Loucy (cell line): ENCODE data around the gene AVPR1B.

Source experiments
- H2AFZ ChIP-seq: fragments of 200-600 bp; sonication (generic); 2 replicates; pipeline ENCODE4 v1.6.0; 2016; ENCODE audit warnings: antibody characterized with exemption, mild to moderate bottlenecking, low read length, moderate library complexity
- H3F3A ChIP-seq: fragments of 200-600 bp; 2 replicates; pipeline ENCODE4 v1.6.0; 2016; ENCODE audit warnings: antibody characterized with exemption, low read depth, mild to moderate bottlenecking
- H3K27me3 ChIP-seq: fragments of 200-600 bp; sonication (generic); 2 replicates; pipeline ENCODE4 v1.6.1; 2014; ENCODE audit warnings: low read length, mild to moderate bottlenecking; ENCODE audit not compliant: insufficient read depth, poor library complexity, severe bottlenecking
- H3K36me3 ChIP-seq: fragments of 200-600 bp; sonication (generic); 2 replicates; pipeline ENCODE4 v1.6.1; 2016; ENCODE audit warnings: low read length; ENCODE audit not compliant: insufficient read depth
- H3K4me1 ChIP-seq: fragments of 200-600 bp; sonication (generic); 2 replicates; pipeline ENCODE4 v1.5.1; 2014; ENCODE audit warnings: low read length, mild to moderate bottlenecking; ENCODE audit not compliant: insufficient read depth, poor library complexity, severe bottlenecking
- H3K4me2 ChIP-seq: fragments of 200-600 bp; sonication (generic); 2 replicates; pipeline ENCODE4 v1.6.0; 2014; ENCODE audit warnings: antibody characterized with exemption, low read length, low read depth, mild to moderate bottlenecking; ENCODE audit not compliant: poor library complexity, severe bottlenecking
- H3K4me3 ChIP-seq: fragments of 200-600 bp; sonication (generic); 2 replicates; pipeline ENCODE4 v1.5.1; 2014; ENCODE audit warnings: low read length, mild to moderate bottlenecking, mixed read lengths; ENCODE audit not compliant: poor library complexity, severe bottlenecking
- H3K79me2 ChIP-seq: fragments of 200-600 bp; sonication (generic); 2 replicates; pipeline ENCODE4 v1.6.1; 2014; ENCODE audit warnings: low read length; ENCODE audit not compliant: insufficient read depth
- H3K9ac ChIP-seq: fragments of 200-600 bp; sonication (generic); 2 replicates; pipeline ENCODE4 v1.6.0; 2014; ENCODE audit warnings: mild to moderate bottlenecking, low read depth, low read length, moderate library complexity; ENCODE audit not compliant: poor library complexity, severe bottlenecking
- H3K9me2 ChIP-seq: fragments of 200-600 bp; sonication (generic); replicated peaks from 2 replicates; pipeline ENCODE4 v1.6.1; 2016; ENCODE audit warnings: low read depth, low read length, mixed read lengths
- H3K9me3 ChIP-seq: fragments of 200-600 bp; sonication (generic); 2 replicates; pipeline ENCODE4 v1.6.1; 2014; ENCODE audit warnings: mild to moderate bottlenecking, antibody characterized with exemption, low read length, low read depth; ENCODE audit not compliant: insufficient read depth
- H4K20me1 ChIP-seq: fragments of 200-600 bp; sonication (generic); 2 replicates; pipeline ENCODE4 v1.6.0; 2014; ENCODE audit warnings: antibody characterized with exemption, low read length, mild to moderate bottlenecking; ENCODE audit not compliant: insufficient read depth, poor library complexity, severe bottlenecking
- EZH2phosphoT487 ChIP-seq: fragments of 200-600 bp; IDR thresholded peaks from 2 replicates; pipeline ENCODE4 v1.6.1; 2018; ENCODE audit warnings: antibody characterized with exemption, mild to moderate bottlenecking, moderate library complexity, borderline replicate concordance
- TF ChIP-seq, protein P1 (sequence below): fragments of 200-600 bp; sonication (generic); conservative IDR thresholded peaks from 2 replicates; pipeline ENCODE4 v1.5.1; 2014; ENCODE audit warnings: mild to moderate bottlenecking, antibody characterized with exemption, low read length

Gene AVPR1B

GRCh38 chr1:206116191-206116872 lies 856 bp downstream of the AVPR1B start:
- H3F3A ChIP-seq: no peaks in the 10 kb centered on the region
- H3K79me2 ChIP-seq: no peaks in the 10 kb centered on the region
- peak overlapping the region; percentile 60 for H3K4me2 ChIP-seq
- H3K9ac ChIP-seq: no peak overlapping the region
- H3K4me3 ChIP-seq: no peak overlapping the region
- H3K36me3 ChIP-seq: no peaks in the 10 kb centered on the region
- TF ChIP-seq EZH2phosphoT487: no peak
- TF ChIP-seq, protein P1, sequence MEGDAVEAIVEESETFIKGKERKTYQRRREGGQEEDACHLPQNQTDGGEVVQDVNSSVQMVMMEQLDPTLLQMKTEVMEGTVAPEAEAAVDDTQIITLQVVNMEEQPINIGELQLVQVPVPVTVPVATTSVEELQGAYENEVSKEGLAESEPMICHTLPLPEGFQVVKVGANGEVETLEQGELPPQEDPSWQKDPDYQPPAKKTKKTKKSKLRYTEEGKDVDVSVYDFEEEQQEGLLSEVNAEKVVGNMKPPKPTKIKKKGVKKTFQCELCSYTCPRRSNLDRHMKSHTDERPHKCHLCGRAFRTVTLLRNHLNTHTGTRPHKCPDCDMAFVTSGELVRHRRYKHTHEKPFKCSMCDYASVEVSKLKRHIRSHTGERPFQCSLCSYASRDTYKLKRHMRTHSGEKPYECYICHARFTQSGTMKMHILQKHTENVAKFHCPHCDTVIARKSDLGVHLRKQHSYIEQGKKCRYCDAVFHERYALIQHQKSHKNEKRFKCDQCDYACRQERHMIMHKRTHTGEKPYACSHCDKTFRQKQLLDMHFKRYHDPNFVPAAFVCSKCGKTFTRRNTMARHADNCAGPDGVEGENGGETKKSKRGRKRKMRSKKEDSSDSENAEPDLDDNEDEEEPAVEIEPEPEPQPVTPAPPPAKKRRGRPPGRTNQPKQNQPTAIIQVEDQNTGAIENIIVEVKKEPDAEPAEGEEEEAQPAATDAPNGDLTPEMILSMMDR: no peak
- H4K20me1 ChIP-seq: no peaks in the 10 kb centered on the region
- H2AFZ ChIP-seq: no peak overlapping the region
- no peaks in the 10 kb centered on the region for H3K27me3 ChIP-seq
- no peaks in the 10 kb centered on the region; the same call in 1 of the 2 replicates for H3K9me3 ChIP-seq
- no peaks in the 10 kb centered on the region for H3K9me2 ChIP-seq
- H3K4me1 ChIP-seq: peaks cover 14% of the 10 kb centered on the region

DNA sequence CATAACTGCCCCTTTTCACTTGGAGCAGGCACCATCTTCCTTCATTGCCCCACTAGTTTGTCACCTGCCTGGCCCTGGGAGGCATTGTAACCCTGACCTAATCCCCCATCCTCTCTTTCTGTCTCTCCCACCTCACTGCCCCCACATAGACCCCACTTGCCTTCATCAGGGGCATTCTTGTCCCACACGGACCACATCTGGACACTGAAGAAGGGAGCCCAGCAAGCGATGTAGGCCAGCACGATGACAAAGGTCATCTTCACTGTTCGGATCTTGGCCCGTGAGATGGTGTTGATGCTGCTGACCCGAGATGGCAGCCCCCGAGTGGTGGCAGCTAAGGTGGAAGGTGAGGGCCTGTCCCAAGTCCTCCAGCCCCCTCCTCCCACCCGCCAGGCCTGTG lies 1.4 kb downstream of the AVPR1B start:
- H3K9me2 ChIP-seq: no peaks in the 10 kb centered on the region
- no peak overlapping the region for H2AFZ ChIP-seq
- no peaks in the 10 kb centered on the region for H3F3A ChIP-seq
- no peak overlapping the region for H3K4me2 ChIP-seq
- H3K79me2 ChIP-seq: no peaks in the 10 kb centered on the region
- no peaks in the 10 kb centered on the region for H3K27me3 ChIP-seq
- no peak overlapping the region for H3K9ac ChIP-seq
- no peak overlapping the region for H3K4me3 ChIP-seq
- no peaks in the 10 kb centered on the region for H4K20me1 ChIP-seq
- H3K36me3 ChIP-seq: no peaks in the 10 kb centered on the region
- TF ChIP-seq, protein P1: no peak
- no peak for TF ChIP-seq EZH2phosphoT487
- H3K9me3 ChIP-seq: no peaks in the 10 kb centered on the region
- H3K4me1 ChIP-seq: peaks cover 14% of the 10 kb centered on the region

DNA sequence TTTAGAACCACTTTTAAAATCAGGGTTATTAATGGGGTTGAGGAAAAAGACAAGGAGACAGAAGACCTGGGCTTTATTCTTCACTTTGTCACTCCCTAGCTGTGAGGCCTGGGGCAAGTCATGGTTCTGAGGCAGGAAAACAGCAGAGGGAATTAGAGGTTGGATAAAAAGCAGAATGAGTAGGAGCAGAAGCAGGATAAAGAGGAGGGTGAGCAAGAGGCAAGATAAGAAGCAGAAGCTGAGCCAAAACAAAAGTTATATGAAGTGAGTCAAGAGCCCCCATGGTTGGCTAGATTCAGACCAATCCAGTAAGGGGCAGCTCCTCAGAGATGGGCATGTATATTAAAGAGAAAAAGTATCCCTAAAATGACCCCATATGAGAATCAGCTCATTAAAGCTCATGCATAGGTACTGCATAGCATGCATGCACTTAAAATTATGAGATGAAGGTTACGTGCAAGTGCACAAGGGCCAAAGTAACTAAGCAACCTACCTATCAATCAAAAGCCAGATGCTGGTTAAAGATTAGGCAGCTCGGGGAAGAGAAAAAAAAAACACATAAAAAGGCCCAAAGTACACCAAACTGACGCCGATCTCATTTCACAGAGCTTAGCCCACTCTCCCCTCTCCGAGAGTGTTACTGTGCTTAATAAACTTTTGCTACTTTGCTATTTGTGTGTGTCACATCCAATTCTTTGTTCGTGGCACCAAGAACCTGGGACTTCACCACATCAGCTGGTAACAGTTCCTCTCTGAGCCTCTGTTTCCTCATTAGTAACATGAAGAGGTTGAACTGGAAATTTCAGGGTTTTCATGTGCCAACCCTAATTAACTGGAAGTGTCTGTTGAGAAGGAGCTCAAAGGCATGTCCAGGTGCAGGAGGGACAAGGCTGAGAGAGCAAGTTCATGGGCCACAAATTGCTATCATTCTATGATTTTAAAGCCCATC lies 2.2 kb downstream of the AVPR1B start:
- no peaks in the 10 kb centered on the region for H3K79me2 ChIP-seq
- H3F3A ChIP-seq: no peaks in the 10 kb centered on the region
- H3K4me2 ChIP-seq: peak overlapping the region; percentile 23
- H3K4me1 ChIP-seq: peaks cover 14% of the 10 kb centered on the region
- H3K9me2 ChIP-seq: no peaks in the 10 kb centered on the region
- no peak for TF ChIP-seq EZH2phosphoT487
- TF ChIP-seq, protein P1: no peak
- H3K36me3 ChIP-seq: no peaks in the 10 kb centered on the region
- H3K9me3 ChIP-seq: no peaks in the 10 kb centered on the region
- H2AFZ ChIP-seq: no peak overlapping the region; the same call in 1 of the 2 replicates
- no peaks in the 10 kb centered on the region for H3K27me3 ChIP-seq
- no peaks in the 10 kb centered on the region for H4K20me1 ChIP-seq
- H3K4me3 ChIP-seq: no peak overlapping the region
- no peak overlapping the region for H3K9ac ChIP-seq
